ENCODE measurements around the gene SHROOM2.

The SHROOM2 gene

DNA sequence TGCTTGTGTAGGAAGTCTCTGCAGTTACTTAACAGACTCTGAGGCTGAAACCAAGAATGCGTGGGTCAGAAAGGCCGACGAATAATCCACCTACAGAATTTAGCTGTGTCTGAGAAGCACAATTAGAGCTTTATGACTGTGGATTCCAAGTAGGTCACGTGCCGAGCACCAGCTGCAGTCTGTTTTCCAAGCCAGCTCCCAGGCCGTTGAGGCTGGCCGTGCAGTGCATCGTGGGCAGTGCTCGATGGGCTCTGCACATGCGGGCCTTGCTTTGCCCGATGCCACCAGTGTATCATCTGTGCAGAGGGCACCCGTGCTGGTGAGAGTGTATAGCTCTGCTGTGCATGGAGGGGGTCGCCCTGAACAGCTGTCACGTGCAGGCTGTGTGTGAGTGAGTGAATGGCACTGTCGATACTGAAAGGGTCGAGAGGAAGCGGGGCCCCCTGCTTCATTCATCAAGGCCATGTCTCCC is 113.4 kb downstream of the SHROOM2 start:
- no peak for DNase-seq (ENCODE audit: low read depth)

GRCh38 chrX:9902656-9903055 is 116.4 kb downstream of the SHROOM2 start:
- DNase-seq (ENCODE audit: low read depth) = no peak

DNA sequence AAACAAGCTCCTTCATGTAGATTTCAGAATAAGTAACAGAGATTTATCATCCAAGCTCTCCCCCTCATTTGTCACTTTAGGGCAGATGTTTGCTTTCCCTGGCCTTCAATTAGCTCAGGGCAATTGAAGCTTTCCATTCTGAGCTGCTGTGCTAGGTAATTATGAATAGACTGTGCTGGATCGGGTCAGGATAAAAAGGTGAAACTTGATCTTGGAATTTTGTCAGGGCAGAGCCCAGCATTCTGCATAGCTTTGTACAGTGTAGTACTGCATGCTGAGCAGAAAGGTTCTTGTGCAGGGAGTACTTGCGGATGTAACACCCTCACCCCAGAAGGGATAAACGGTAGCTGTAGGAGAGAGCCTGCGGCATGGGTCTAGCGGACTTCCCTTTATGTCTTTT is 116.9 kb downstream of the SHROOM2 start:
- DNase-seq (ENCODE audit: low read depth) = no peak

GRCh38 chrX:9905288-9905687 is 119.1 kb downstream of the SHROOM2 start:
- no peak for DNase-seq (ENCODE audit: low read depth)

- no peak for DNase-seq (ENCODE audit: low read depth)
These were observed 119.5 kb downstream of the SHROOM2 start for GRCh38 chrX:9905721-9906120.

GRCh38 chrX:9906919-9907318 is 120.7 kb downstream of the SHROOM2 start:
- DNase-seq (ENCODE audit: low read depth) = no peak

DNA sequence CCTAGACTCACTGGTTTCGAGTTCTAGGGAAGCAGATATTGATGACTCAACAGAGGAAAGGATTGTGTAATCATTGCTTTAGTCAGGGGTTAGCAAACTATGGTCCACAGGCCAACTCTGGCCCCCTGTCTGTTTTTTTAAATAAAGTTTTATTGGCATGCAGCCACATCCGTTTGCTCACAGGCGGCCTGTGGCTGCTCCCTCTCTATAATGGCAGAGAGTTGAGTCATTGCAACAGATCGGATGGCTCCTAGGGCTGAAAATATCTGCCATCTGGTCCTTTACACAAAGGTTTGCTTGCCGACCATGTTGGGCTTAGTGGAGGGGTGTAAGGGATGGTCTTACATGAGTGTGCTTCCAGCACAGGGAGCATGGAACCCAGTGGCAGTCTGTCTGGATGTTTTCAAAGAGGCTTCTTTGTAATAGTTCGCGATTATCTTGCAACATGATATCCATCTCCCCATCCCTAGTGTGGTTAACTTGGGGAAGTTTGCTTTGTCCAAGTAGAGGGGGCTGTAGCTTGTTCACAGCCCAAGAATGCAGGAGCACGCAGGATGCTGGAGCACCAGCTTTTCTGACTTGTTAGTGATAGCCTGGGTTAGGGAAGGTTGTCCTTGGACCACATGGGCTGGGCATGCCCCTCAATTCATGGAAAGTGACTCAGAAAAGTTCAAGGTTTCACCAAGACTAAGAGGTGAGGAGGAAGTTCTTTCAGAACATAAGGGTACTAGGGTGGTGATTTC is 121.6 kb downstream of the SHROOM2 start:
- DNase-seq (ENCODE audit: low read depth) = no peak

GRCh38 chrX:9909254-9909653 is 123.0 kb downstream of the SHROOM2 start:
- DNase-seq (ENCODE audit: low read depth) = no peak

DNA sequence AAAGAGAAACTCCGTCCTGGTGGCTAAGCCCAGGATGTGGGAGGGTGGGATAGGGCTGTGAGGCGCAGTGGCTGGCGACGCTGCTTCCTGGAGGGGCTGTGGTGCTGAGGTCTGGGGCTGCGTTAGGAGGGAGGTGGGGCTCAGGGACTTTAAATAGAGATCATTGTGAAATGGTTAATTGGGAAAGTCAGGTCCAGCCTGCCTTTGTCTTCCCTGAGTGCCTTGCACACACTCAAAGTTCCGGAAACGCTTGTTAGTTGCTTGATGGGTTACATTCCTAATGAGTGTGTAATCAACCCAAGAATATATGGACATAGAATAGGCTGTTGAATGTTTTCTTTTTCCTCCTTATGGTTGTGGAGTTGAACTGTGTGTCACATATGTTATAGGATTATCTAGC is 125.3 kb downstream of the SHROOM2 start:
- no peak for DNase-seq (ENCODE audit: low read depth)

- DNase-seq (ENCODE audit: low read depth) = no peak
These were observed 126.3 kb downstream of the SHROOM2 start for GRCh38 chrX:9912351-9913145.

DNA sequence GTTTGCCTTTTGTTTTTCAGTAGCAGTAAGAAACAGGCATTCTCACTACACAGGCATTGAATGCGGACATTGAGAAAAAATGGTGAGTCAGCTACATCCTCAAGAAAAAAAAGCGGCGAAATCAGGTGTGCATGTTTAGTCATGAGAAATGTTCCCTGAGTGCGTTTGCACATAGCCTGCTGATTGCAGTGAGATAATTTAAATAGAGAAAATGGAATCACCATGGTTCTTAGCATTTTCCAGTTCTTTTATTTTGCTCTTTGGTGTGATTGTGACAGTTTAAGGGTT is 126.9 kb downstream of the SHROOM2 start:
- no peak for DNase-seq (ENCODE audit: low read depth)

GRCh38 chrX:9917861-9918260 is 131.6 kb downstream of the SHROOM2 start:
- no peak for DNase-seq (ENCODE audit: low read depth)

DNA sequence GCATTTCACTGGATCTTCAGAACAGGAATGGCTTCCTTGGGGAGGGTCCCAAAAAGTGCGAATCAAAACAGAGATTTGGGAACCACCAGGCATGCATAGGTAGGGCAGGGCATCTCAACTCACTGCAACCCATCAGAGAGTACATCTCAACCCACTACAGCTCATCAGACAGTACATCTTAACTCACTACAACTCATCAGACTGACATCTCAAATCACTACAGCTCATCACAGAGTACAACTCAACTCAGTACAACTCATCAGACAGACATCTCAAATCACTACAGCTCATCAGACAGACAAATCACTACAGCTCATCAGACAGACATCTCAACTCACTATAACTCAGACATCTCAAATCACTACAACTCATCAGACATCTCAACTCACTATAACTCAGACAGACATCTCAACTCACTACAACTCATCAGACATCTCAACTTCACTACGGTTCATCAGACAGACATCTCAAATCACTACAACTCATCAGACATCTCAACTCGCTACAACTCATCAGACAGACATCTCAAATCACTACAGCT is 133.5 kb downstream of the SHROOM2 start:
- no peak for DNase-seq (ENCODE audit: low read depth)

DNA sequence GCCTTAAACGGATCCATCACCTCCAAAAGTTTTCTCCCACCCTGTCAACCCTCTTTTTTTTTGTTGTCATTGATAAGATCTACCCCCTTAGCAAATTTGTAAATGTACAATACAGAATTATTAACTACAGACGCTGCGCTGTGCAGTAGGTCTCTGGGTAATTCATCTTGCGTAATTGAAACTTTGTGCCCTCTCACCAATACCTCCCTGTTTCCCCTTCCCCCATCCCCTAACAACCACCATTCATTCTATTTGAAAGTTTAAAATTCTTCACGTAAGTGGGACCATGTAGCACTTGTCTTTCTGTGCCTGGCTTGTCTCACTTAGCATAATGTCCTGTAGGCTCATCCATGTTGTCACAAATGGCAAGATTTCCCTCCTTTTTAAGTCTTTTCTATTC is 135.2 kb downstream of the SHROOM2 start:
- DNase-seq (ENCODE audit: low read depth) = no peak

DNA sequence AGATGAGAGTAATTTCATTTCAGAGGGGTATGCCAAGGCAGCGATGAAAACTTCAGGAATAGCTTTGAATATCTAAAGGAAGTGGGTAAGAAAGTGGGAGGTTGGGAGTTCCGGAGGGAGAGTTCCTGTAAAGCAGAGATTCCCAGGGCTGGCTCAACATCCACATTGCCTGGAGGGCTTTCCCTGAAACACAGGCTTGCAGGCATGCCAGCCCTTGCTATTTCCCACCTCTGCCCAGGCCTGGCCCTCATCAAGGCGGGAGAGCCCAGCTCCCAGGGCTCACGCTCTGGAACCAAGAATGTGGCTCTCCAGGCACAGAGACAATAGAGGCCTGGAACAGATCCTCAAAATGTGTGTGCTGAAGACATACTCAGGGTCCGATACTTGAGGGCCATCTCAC is 137.1 kb downstream of the SHROOM2 start:
- DNase-seq (ENCODE audit: low read depth) = no peak

GRCh38 chrX:9926002-9926401 is 139.8 kb downstream of the SHROOM2 start:
- no peak for DNase-seq (ENCODE audit: low read depth)

DNA sequence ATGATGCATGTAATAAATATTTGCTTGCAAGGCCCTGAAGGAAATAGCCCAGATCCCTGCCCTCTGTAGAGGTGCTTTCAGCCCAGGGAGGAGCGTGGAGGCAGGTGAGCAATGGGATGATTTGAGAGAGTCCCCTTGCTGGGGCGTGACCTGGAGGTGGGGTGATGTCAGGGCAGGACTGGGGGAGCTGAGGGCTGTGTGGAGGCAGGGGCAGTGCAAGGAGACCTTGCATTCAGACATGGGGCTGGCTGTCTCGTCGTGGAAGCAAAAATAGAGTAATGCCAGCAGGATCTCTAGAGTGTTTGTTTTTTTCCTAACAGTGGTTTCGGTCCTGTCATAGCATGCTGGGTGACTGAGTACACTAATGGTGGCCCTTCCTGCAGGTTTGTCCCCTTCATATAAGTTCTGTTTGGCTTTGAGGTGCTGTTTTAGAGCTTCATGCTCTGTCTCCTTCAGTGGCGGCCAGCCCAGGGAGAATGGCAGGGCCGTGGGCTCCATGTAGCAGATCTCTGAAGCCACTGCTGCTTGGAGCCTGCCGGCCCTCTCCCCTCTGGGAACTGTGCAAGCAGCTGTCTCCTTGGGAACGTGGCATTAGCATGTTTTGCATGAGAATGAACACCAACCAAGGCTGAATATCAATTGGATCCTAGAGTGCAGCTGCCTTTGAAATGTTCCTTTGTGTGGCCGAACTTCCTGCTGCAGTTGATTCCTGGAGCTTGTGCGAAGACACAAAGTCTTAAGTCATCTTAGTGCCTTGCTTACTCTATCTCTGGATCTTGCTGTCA is 141.7 kb downstream of the SHROOM2 start:
- DNase-seq (ENCODE audit: low read depth) = no peak

DNA sequence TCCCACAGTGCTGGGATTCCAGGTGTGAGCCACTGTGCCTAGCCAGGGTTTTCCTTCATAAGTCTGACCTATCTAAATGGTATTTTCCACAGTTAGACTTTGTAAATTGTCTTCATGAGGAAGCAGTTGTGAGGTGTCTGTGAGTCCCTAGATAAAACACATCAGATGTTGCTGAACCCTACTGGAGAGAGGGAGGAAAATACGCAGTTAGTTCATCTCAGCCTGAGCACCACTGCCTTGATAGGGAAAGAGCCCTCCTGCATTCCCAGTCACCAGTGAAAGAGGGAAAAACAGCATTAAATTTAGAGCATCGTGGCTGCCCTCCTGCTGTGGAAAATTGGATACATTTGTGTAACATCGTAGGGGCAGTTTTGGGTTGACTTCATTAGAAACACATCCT is 149.2 kb downstream of the SHROOM2 start:
- DNase-seq (ENCODE audit: low read depth) = no peak

- no peak for DNase-seq (ENCODE audit: low read depth)
These were observed 151.5 kb downstream of the SHROOM2 start for GRCh38 chrX:9937761-9938160.

DNA sequence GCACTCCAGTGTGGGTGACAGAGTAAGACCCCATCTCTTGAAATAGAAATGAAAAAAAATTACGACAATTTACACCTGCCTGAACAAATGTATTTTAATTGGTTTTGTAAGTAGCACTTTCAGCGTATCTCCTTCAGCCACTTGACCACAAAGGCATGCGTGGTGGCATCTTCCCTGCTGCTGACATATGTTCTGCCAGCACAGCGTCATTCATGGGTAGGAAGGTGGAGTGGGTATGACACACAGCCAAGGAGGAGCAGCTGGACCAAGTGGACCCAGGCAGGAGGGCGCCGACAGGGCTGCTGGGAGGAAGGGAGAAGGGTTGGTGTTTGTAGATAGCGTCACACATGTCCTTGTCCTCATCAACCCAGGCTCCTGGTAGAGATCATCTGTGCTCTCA is 152.3 kb downstream of the SHROOM2 start:
- no peak for DNase-seq (ENCODE audit: low read depth)

DNA sequence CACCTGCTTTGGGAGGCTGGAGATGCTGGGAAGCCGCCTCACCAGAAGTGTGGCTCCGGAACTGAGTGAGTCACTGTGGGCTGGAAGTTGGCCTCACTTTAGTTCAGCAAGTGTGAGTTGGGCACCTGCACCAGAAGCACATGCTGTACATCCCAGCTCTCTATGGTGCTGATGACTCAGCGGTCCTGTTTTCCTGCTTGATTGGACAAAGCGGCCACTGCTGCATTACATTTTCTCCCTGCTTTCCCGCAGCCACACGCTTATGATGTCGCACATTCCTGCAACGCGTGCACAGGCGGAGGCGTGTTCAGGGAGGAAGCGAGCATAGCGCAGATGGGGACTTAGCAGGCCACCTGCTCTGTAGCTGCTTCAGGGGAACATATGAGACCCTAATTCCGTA is 154.2 kb downstream of the SHROOM2 start:
- DNase-seq (ENCODE audit: low read depth) = no peak

GRCh38 chrX:9942086-9942485 is 155.9 kb downstream of the SHROOM2 start:
- DNase-seq (ENCODE audit: low read depth) = peak; percentile 21

GRCh38 chrX:9943420-9943819 is 157.2 kb downstream of the SHROOM2 start:
- no peak for DNase-seq (ENCODE audit: low read depth)
